ACC112 (cell line): ENCODE measurements around the gene NR1H2.
"Not testable (repeated sequence)": the region's sequence is repeated elsewhere in the genome, so short reads cannot be mapped to it uniquely, and the experiment has no call there.

Experiments
- H2AFZ ChIP-seq: fragments of 200-600 bp; sonication (generic); one replicate; pipeline ENCODE4 v1.6.0; 2017; ENCODE audit warnings: antibody characterized with exemption, low read length; ENCODE audit not compliant: unreplicated experiment
- H3K27ac ChIP-seq: fragments of 200-600 bp; sonication (generic); 2 replicates; pipeline ENCODE4 v1.5.1; 2014; ENCODE audit warnings: low read depth, mild to moderate bottlenecking, antibody characterized with exemption, low read length, moderate library complexity
- H3K27me3 ChIP-seq: fragments of 200-600 bp; sonication (generic); 2 replicates; pipeline ENCODE4 v1.6.1; 2014; ENCODE audit warnings: mild to moderate bottlenecking, antibody characterized with exemption, low read length, moderate library complexity, mixed read lengths; ENCODE audit not compliant: insufficient read depth
- H3K36me3 ChIP-seq: fragments of 200-600 bp; sonication (generic); 2 replicates; pipeline ENCODE4 v1.6.1; 2016; ENCODE audit warnings: mild to moderate bottlenecking, antibody characterized with exemption, low read length, moderate library complexity, mixed read lengths; ENCODE audit not compliant: insufficient read depth
- H3K4me1 ChIP-seq: fragments of 200-600 bp; sonication (generic); one replicate; pipeline ENCODE4 v1.6.1; 2016; ENCODE audit warnings: low read length, mixed read lengths; ENCODE audit not compliant: insufficient read depth, unreplicated experiment, control insufficient read depth
- H3K4me3 ChIP-seq: fragments of 200-600 bp; sonication (generic); 2 replicates; pipeline ENCODE4 v1.5.1; 2014; ENCODE audit warnings: mild to moderate bottlenecking, low read depth, low read length
- H3K79me2 ChIP-seq: fragments of 200-600 bp; sonication (generic); one replicate; pipeline ENCODE4 v1.6.0; 2016; ENCODE audit warnings: low read length; ENCODE audit not compliant: control insufficient read depth, unreplicated experiment, insufficient read depth

NR1H2 gene

DNA sequence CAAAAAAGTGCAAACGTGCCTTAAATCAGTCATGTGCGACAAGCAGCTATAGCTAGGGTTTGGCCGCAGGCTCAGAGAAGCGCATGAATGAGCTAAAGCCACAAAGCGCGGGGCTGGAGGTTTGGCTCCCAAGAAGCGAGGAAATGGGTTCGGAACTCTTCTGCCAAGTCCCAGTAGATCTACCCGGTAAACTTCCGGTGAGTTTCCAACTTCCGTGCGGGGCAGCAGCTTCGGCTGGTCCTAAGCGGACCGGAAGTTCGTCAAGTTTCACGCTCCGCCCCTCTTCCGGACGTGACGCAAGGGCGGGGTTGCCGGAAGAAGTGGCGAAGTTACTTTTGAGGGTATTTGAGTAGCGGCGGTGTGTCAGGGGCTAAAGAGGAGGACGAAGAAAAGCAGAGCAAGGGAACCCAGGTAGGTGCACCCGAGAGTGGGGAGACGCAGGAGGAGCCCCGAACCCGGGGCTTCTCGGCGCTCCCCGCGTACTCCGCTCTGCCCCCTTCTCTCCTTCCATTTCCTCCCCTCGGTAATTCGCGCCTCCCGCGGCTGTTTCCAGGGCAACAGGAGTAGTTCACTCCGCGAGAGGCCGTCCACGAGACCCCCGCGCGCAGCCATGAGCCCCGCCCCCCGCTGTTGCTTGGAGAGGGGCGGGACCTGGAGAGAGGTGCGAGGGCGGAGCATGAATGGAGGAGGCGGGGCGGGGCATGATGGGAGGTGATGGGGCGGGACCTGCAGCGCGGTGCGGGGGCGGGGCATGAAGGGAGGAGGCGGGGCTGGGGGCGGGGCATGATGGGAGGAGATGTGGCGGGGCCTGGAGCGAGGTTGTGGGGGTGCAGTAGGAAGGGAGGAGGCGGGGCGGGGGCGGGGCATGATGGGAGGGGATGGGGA, at the start of gene NR1H2:
NR1H2 (plus strand) TSS at position 292 of the 885 bp plus-strand sequence. CDS start 1,149 bp downstream, outside the sequence.
- Histone ChIP-seq H3K27me3 (no peaks in the 10 kb centered on the region), H3K36me3 (no peaks in the 10 kb centered on the region), H3K4me3 (peak within 1 kb of the TSS; percentile 91), H3K4me1 (no peaks in the 10 kb centered on the region), H3K79me2 (peaks cover 3% of the 10 kb centered on the region), H3K27ac (peak within 1 kb of the TSS; percentile 97), H2AFZ (peak within 1 kb of the TSS; percentile 59)

- H3K4me1 ChIP-seq: no peaks in the 10 kb centered on the region
- no peaks in the 10 kb centered on the region for H3K36me3 ChIP-seq
- H3K27ac ChIP-seq: no peak overlapping the region
- H2AFZ ChIP-seq: no peak overlapping the region
- H3K79me2 ChIP-seq: no peaks in the 10 kb centered on the region
- H3K27me3 ChIP-seq: peaks cover 54% of the 10 kb centered on the region
- H3K4me3 ChIP-seq: no peak overlapping the region
These were observed 49.2 kb upstream of the NR1H2 start for GRCh38 chr19:50327013-50327412.

GRCh38 chr19:50327461-50328223, 48.6 kb upstream of the NR1H2 start:
- Histone ChIP-seq H3K27me3 (peaks cover 60% of the 10 kb centered on the region), H3K27ac (no peak overlapping the region), H3K4me3 (no peak overlapping the region), H3K79me2 (no peaks in the 10 kb centered on the region), H3K36me3 (no peaks in the 10 kb centered on the region), H2AFZ (no peak overlapping the region), H3K4me1 (no peaks in the 10 kb centered on the region)

DNA sequence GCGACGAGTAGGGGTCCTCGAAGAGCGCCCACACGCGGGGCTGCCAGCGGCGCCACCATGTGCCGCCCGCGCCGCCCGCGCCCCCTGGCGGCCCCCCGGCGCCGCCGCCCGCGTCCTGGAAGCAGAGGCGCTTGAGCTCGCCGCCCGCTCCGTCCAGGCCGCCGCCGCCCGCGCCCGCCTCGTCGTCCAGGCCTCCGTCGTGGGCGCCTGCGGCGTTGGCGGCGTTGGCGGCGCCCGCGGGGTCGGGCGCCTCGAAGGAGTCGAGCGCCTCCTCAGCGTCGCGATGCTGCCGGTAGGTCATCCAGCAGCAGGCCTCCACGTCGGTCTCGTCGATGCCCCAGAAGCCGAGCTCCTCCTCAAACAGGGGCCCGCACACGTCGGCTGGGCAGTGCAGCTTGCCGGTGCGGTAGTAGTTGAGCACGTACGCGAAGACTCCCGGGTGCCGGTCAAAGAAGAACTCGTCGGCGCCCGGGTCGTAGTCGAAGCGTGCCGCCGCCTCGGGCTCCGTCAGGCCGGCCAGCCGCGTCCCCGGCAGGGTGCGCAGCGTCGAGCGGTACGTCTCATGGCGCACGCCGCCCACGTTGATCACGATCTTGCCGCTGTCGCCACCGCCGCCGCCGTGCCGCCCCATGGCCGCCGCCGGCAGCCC, 47.9 kb upstream of the NR1H2 start:
- Histone ChIP-seq H3K27ac (no peak overlapping the region), H3K27me3 (peaks cover 67% of the 10 kb centered on the region), H3K79me2 (no peaks in the 10 kb centered on the region), H3K4me3 (peak overlapping the region; percentile 40; the same call in 1 of the 2 replicates), H3K36me3 (no peaks in the 10 kb centered on the region), H3K4me1 (no peaks in the 10 kb centered on the region), H2AFZ (no peak overlapping the region)

DNA sequence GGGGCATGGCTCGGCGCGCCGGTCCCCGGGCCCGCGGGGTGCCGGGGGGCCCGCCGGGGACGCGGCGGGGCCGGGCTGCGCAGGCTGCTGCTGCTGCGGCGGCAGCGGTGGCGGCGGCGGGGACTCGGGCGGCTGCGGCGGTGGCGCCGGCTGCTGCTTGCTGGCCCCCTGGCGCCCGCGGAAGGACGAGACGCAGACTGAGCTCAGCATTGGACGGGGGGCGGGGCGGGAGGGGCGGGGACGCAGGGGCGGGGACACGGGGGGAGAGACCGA, 47.4 kb upstream of the NR1H2 start:
- Histone ChIP-seq H2AFZ (no peak overlapping the region), H3K27me3 (peaks cover 68% of the 10 kb centered on the region), H3K36me3 (no peaks in the 10 kb centered on the region), H3K79me2 (no peaks in the 10 kb centered on the region), H3K27ac (no peak overlapping the region), H3K4me1 (no peaks in the 10 kb centered on the region), H3K4me3 (no peak overlapping the region)

DNA sequence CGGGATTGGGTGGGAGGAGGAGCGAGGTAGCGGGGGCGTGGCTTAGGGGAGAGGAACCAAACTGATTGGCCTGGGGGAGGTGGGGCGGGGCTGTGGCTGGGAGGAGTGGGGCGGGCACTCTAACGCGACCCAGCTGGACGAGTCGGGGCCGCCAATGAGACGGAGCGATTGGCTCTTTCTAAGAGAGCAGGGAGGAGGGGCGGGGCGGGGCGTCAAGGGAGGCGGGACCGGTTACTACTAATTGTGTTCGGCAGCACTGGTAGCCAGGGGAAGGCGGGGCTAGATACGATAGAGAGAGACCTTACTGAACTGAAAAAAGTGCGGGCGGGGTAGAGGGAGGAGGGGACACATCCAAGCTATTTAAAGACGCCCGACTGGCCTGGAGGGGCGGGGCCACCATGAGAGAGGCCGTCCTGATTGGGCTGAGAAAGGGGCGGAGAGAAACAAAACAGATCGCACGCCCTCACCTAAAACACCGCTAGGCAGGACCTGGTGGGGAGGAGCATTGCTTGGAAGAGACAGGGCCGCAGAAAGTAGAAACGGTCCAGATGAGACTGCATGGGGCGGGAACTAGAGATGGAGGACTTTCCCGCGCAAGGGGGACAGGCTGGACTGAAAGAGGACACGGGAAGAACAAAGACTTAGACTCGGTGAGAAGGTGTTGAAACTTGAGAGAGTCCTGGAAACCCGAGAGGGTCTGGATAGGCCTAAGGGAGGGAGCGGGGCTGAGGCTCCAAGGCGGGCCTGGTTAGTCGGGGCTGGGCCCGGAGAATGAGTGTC, 46.9 kb upstream of the NR1H2 start, which contains the start of gene KCNC3:
KCNC3 (minus strand) TSS at position 232 of the 780 bp plus-strand sequence. CDS start 295 bp downstream, outside the sequence.
- peak within 1 kb of the TSS; percentile 40; the same call in 1 of the 2 replicates for H3K4me3 ChIP-seq
- H3K36me3 ChIP-seq: no peaks in the 10 kb centered on the region
- H2AFZ ChIP-seq: no peak within 1 kb of the TSS
- H3K4me1 ChIP-seq: no peaks in the 10 kb centered on the region
- H3K79me2 ChIP-seq: no peaks in the 10 kb centered on the region
- H3K27me3 ChIP-seq: peaks cover 68% of the 10 kb centered on the region
- H3K27ac ChIP-seq: no peak within 1 kb of the TSS

GRCh38 chr19:50329926-50330294, 46.3 kb upstream of the NR1H2 start:
- not testable (repeated sequence) for H2AFZ ChIP-seq, H3K4me1 ChIP-seq, H3K36me3 ChIP-seq, H3K79me2 ChIP-seq, H3K27ac ChIP-seq
- Histone ChIP-seq H3K4me3 (peak overlapping the region; percentile 21; the same call in 1 of the 2 replicates), H3K27me3 (peaks cover 68% of the 10 kb centered on the region)

DNA sequence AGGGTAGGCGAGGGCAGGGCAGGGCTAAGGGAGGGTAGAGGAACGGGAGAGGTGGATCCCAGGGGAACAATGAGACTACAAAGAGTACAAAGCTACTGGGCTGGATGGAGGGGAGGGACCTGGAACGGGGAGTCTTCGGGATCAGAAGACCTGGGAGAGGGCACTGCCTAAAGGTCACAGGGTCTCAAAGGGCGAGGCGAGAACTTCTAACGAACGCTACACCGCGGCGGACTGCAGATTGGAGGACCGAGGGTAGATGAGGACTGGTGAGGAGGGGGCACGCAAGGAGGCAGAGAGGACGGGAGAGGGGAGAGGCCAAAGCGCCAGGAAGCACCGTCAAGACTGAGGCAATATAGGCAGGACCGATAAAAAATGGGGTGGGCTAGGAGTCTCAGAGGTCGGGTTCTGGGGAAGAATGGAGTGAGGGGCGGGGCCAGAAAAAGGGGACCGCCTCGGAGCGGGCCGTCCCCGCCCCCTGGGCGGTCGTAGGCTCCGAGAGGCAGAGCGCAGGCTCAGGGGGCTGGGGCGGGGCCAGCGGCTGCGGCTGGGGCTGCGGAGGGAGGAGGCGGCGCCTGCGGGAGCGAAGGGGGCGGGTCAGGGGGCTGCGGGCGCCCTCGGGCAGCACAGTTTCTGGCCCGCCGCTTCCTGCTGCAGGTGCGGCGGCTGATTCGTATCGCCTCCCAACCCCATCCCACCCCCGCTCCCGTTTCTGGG, 45.7 kb upstream of the NR1H2 start:
- Histone ChIP-seq H3K4me3 (no peak overlapping the region), H3K36me3 (no peaks in the 10 kb centered on the region), H3K27ac (no peak overlapping the region), H3K4me1 (no peaks in the 10 kb centered on the region), H3K79me2 (no peaks in the 10 kb centered on the region), H3K27me3 (peaks cover 68% of the 10 kb centered on the region), H2AFZ (no peak overlapping the region)

GRCh38 chr19:50331221-50331993, 44.9 kb upstream of the NR1H2 start:
- H3K4me1 ChIP-seq: no peaks in the 10 kb centered on the region
- no peaks in the 10 kb centered on the region for H3K79me2 ChIP-seq
- peaks cover 60% of the 10 kb centered on the region for H3K27me3 ChIP-seq
- H3K36me3 ChIP-seq: no peaks in the 10 kb centered on the region
- no peak overlapping the region for H2AFZ ChIP-seq
- H3K27ac ChIP-seq: no peak overlapping the region
- no peak overlapping the region for H3K4me3 ChIP-seq
